H1 (cell line): ENCODE measurements around the gene CADM2. TPM values are rescaled to one million over a fixed set of nuclear protein-coding genes. Genes with fewer than 3 reads are reported as not detected.

ENCODE experiments used
- CTCF ChIA-PET: fragments of 300-600 bp; sonication (Branson Sonifier 250); formaldehyde crosslinking; loops from one replicate; lab custom pipeline; 2021; ENCODE audit not compliant: partially characterized antibody; lab: Charles Lee
- POLR2A ChIA-PET: fragments of 300-600 bp; sonication (Branson Sonifier 250); formaldehyde crosslinking; loops from one replicate; lab custom pipeline; 2021; ENCODE audit warnings: inconsistent platforms; ENCODE audit not compliant: partially characterized antibody; lab: Charles Lee
- DNase-seq, 2 experiments: peaks; one replicate each; pipeline versions ENCODE4 v3.0.0 to v3.0.0-alpha.2; 2010 to 2022; ENCODE audit warnings: low spot score in 2 of 2, low read depth in 1 of 2, mixed read lengths in 1 of 2
- FAIRE-seq: peaks from 2 replicates; lab custom pipeline; 2011; peaks lifted over from hg19 to GRCh38; lab: Jason Lieb, UNC
- H2AFZ ChIP-seq: 2 replicates; pipeline ENCODE4 v1.8.1; 2012; ENCODE audit warnings: low read length, inconsistent platforms
- H2AK5ac ChIP-seq: 2 replicates; pipeline ENCODE4 v1.6.1; 2013; ENCODE audit warnings: low read depth, low read length
- H2BK120ac ChIP-seq: replicated peaks from 2 replicates; pipeline ENCODE3; 2013; ENCODE audit warnings: low read depth, low read length, inconsistent platforms
- H2BK12ac ChIP-seq: 2 replicates; pipeline ENCODE4 v1.6.1; 2013; ENCODE audit warnings: low read depth, low read length
- H2BK15ac ChIP-seq: 2 replicates; pipeline ENCODE4 v1.6.1; 2013; ENCODE audit warnings: low read length
- H2BK20ac ChIP-seq: 2 replicates; pipeline ENCODE4 v1.6.1; 2013; ENCODE audit warnings: low read length
- H2BK5ac ChIP-seq: 2 replicates; pipeline ENCODE4 v1.6.1; 2013; ENCODE audit warnings: low read depth, low read length
- H3K14ac ChIP-seq: 2 replicates; pipeline ENCODE4 v1.6.1; 2013; ENCODE audit warnings: inconsistent platforms; ENCODE audit not compliant: insufficient read length
- H3K18ac ChIP-seq: 2 replicates; pipeline ENCODE4 v1.6.1; 2013; ENCODE audit warnings: low read length; ENCODE audit errors: extremely low read depth
- H3K23ac ChIP-seq: 2 replicates; pipeline ENCODE4 v1.6.1; 2013; ENCODE audit warnings: inconsistent platforms; ENCODE audit not compliant: insufficient read length
- H3K23me2 ChIP-seq: 2 replicates; pipeline ENCODE4 v1.6.1; 2013; ENCODE audit warnings: low read depth, low read length
- H3K27ac ChIP-seq: 2 replicates; pipeline ENCODE4 v1.6.1; 2011; ENCODE audit warnings: low read depth, low read length, inconsistent platforms
- H3K27me3 ChIP-seq, 4 experiments: replicated peaks in 1 of 4; 1 replicate in 1 of 4; 2 replicates in 3 of 4; pipeline versions ENCODE4 v1.6.1 to v1.8.1; 2011 to 2013; ENCODE audit warnings: low read length in 3 of 4, mild to moderate bottlenecking in 3 of 4, inconsistent platforms in 2 of 4, mixed read lengths in 2 of 4, moderate library complexity in 1 of 4; ENCODE audit not compliant: control insufficient read depth in 3 of 4, insufficient read depth in 3 of 4; ENCODE audit errors: extremely low read depth in 1 of 4
- H3K36me3 ChIP-seq, 4 experiments: 2 replicates each; pipeline versions ENCODE4 v1.6.1 to v1.8.1; 2011 to 2013; ENCODE audit warnings: mild to moderate bottlenecking in 4 of 4, low read length in 3 of 4, moderate library complexity in 2 of 4, control low read depth in 1 of 4, inconsistent platforms in 1 of 4; ENCODE audit not compliant: insufficient read depth in 4 of 4, control insufficient read depth in 2 of 4
- H3K4ac ChIP-seq: replicated peaks from 2 replicates; pipeline ENCODE3; 2013; ENCODE audit warnings: low read length, low read depth, mixed read lengths, inconsistent platforms; ENCODE audit not compliant: insufficient read length
- H3K4me1 ChIP-seq, 4 experiments: replicated peaks in 1 of 4; 1 replicate in 1 of 4; 2 replicates in 3 of 4; pipeline versions ENCODE4 v1.6.1 to v1.8.1; 2011 to 2013; ENCODE audit warnings: low read length in 3 of 4, inconsistent platforms in 2 of 4, mixed read lengths in 1 of 4; ENCODE audit not compliant: insufficient read depth in 4 of 4, control insufficient read depth in 3 of 4
- H3K4me2 ChIP-seq, 2 experiments: 2 replicates each; pipeline versions ENCODE4 v1.6.1 to v1.8.1; 2011 to 2013; ENCODE audit warnings: low read depth in 2 of 2, low read length in 2 of 2, control low read depth in 1 of 2, inconsistent platforms in 1 of 2, mild to moderate bottlenecking in 1 of 2; ENCODE audit not compliant: insufficient read depth in 1 of 2
- H3K4me3 ChIP-seq, 4 experiments: fragments of 200-600, 300-600 bp in 1 of 4; sonication (generic), shearing (Covaris generic), sonication (Bioruptor Twin) in 1 of 4; 2 replicates each; pipeline versions ENCODE4 v1.5.1 to v1.8.1; 2011 to 2016; ENCODE audit warnings: low read length in 4 of 4, low read depth in 3 of 4, control low read depth in 2 of 4, inconsistent platforms in 2 of 4, mild to moderate bottlenecking in 2 of 4, mixed read lengths in 1 of 4, moderate library complexity in 1 of 4; ENCODE audit not compliant: insufficient read depth in 2 of 4; ENCODE audit errors: extremely low read depth in 1 of 4
- H3K56ac ChIP-seq: replicated peaks from 2 replicates; pipeline ENCODE3; 2013; ENCODE audit warnings: low read depth, mild to moderate bottlenecking, mixed read lengths, low read length, inconsistent platforms; ENCODE audit not compliant: insufficient read length
- H3K79me1 ChIP-seq: 2 replicates; pipeline ENCODE4 v1.6.1; 2013; ENCODE audit warnings: low read depth, low read length, control low read depth
- H3K79me2 ChIP-seq, 2 experiments: 2 replicates each; pipeline versions ENCODE4 v1.6.1 to v1.8.1; 2012 to 2013; ENCODE audit warnings: low read length in 2 of 2, mild to moderate bottlenecking in 2 of 2, inconsistent platforms in 1 of 2; ENCODE audit not compliant: insufficient read depth in 2 of 2, control insufficient read depth in 1 of 2
- H3K9ac ChIP-seq, 4 experiments: replicated peaks in 1 of 4; 1 replicate in 1 of 4; 2 replicates in 3 of 4; pipeline versions ENCODE4 v1.6.1 to v1.8.1; 2011 to 2013; ENCODE audit warnings: low read depth in 3 of 4, low read length in 3 of 4, control low read depth in 2 of 4, mild to moderate bottlenecking in 2 of 4, moderate library complexity in 2 of 4, inconsistent platforms in 1 of 4; ENCODE audit errors: extremely low read depth in 1 of 4
- H3K9me3 ChIP-seq, 2 experiments: 2 replicates each; pipeline versions ENCODE4 v1.6.1 to v1.8.1; 2012 to 2013; ENCODE audit warnings: mild to moderate bottlenecking in 2 of 2, moderate library complexity in 2 of 2, control low read depth in 1 of 2, inconsistent platforms in 1 of 2, low read depth in 1 of 2, low read length in 1 of 2, mixed read lengths in 1 of 2; ENCODE audit not compliant: insufficient read depth in 2 of 2
- H4K20me1 ChIP-seq, 2 experiments: replicated peaks in 1 of 2; 2 replicates each; pipeline versions ENCODE3 to v1.8.1; 2011 to 2013; ENCODE audit warnings: inconsistent platforms in 2 of 2, low read length in 2 of 2, mild to moderate bottlenecking in 1 of 2; ENCODE audit not compliant: insufficient read depth in 2 of 2, control insufficient read depth in 1 of 2
- H4K5ac ChIP-seq: 2 replicates; pipeline ENCODE4 v1.6.1; 2013; ENCODE audit warnings: low read length, low read depth, mixed read lengths, inconsistent platforms; ENCODE audit not compliant: insufficient read length
- H4K8ac ChIP-seq: 2 replicates; pipeline ENCODE4 v1.8.0; 2013; ENCODE audit warnings: mild to moderate bottlenecking, moderate library complexity, low read length, inconsistent platforms; ENCODE audit not compliant: insufficient read depth; ENCODE audit errors: extremely low read depth
- H4K91ac ChIP-seq: replicated peaks from 2 replicates; pipeline ENCODE3; 2013; ENCODE audit warnings: low read length, mixed read lengths, inconsistent platforms; ENCODE audit not compliant: insufficient read length
- CHD1 ChIP-seq: IDR thresholded peaks from 2 replicates; pipeline ENCODE4 v1.6.1; 2012; ENCODE audit warnings: low read depth, low read length, improper control_type of control experiment
- PHF8 ChIP-seq: fragments of 200-600 bp; sonication (generic); conservative IDR thresholded peaks from 2 replicates; pipeline ENCODE4 v1.7.1; 2012; ENCODE audit warnings: low read depth, mild to moderate bottlenecking, inconsistent platforms, low read length, moderate library complexity
- POLR2AphosphoS5 ChIP-seq: IDR thresholded peaks from 2 replicates; pipeline ENCODE4 v1.6.1; 2011; ENCODE audit warnings: low read depth, low read length
- POU5F1 ChIP-seq: IDR thresholded peaks from 2 replicates; pipeline ENCODE4 v1.6.1; 2011; ENCODE audit warnings: low read depth, mild to moderate bottlenecking, low read length, moderate library complexity
- RBBP5 ChIP-seq: IDR thresholded peaks from 2 replicates; pipeline ENCODE4 v1.7.1; 2012; ENCODE audit warnings: low read depth, mild to moderate bottlenecking, inconsistent platforms, low read length, moderate library complexity, borderline replicate concordance
- SIN3A ChIP-seq, 2 experiments: IDR thresholded peaks in 1 of 2; conservative IDR thresholded peaks in 1 of 2; 2 replicates each; pipeline ENCODE4 v1.6.1; 2011 to 2012; ENCODE audit warnings: low read length in 2 of 2, improper control_type of control experiment in 1 of 2, low read depth in 1 of 2, mild to moderate bottlenecking in 1 of 2
- TCF12 ChIP-seq: IDR thresholded peaks from 2 replicates; pipeline ENCODE4 v1.6.1; 2011; ENCODE audit warnings: low read depth, mild to moderate bottlenecking, low read length
- YY1 ChIP-seq: IDR thresholded peaks from 2 replicates; pipeline ENCODE4 v1.6.1; 2011; ENCODE audit warnings: low read depth, mild to moderate bottlenecking, low read length
- WGBS, 2 experiments: shearing (Covaris generic) in 1 of 2; methylation state at CpG; one replicate each; pipeline versions ENCODE4 v1.1.6 to v1.1.7; 2013 to 2015; ENCODE audit warnings: low lambda C conversion rate in 2 of 2, mixed read lengths in 2 of 2, inconsistent platforms in 1 of 2, low coverage in 1 of 2, missing lambda C conversion rate in 1 of 2; ENCODE audit not compliant: insufficient replicate concordance in 2 of 2, insufficient coverage in 1 of 2, insufficient read length in 1 of 2; ENCODE audit errors: extremely low coverage in 1 of 2, missing lambda C conversion rate in 1 of 2; 5-methylcytosine and 5-hydroxymethylcytosine counted together
- polyA plus RNA-seq, 7 experiments: library from polyadenylated mRNA; depleted of rRNA in 3 of 7; stranded (reverse) in 5 of 7; unstranded in 2 of 7; fragments of >200 nt in 5 of 7; fragments of 200-250 nt in 2 of 7; gene quantifications; 1 replicate in 5 of 7; 2 replicates in 1 of 7; 4 replicates in 1 of 7; pipeline versions ENCODE4 v1.2.1 to v1.2.3, GENCODE V29; 2011 to 2013; ENCODE audit warnings: missing spikeins in 2 of 7, mixed read lengths in 2 of 7
- total RNA-seq: library from RNA; stranded (reverse); fragmentation: NEBNext Ultra II Directional; extraction: Animal tissue kit (Norgen Biotek cat#: 25700); gene quantifications from 2 replicates; pipeline ENCODE4 v1.2.1, GENCODE V29; 2021

The CADM2 gene
- total and polyA plus RNA-seq, 2 of the 8 experiments (the other 6 are each of a cell fraction or from before 2014, with no cell fraction given) = 14.9 to 20.9 TPM

DNA sequence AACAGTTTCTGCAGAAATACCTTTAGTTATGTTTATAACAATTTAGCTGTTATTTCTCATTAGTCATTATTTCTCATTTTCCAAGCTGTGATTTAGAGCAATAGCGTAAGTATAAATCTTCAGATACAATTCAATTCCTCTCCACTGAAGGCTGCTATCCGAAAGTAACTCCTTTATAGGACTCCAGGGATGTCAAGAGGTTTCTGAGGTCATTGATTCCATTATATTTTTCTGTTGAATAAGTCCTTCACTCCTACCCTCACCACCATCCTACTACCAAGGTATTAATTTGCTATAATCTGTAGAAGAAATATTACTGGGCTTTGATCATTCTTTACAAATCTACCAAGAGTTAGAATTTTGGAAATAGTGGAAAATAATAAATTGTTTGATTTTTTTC lies 285.7 kb downstream of the CADM2 start:
- 94% methylated on average over 2 of the region's 2 CpGs; no CpG with 5 or more reads in 1 of the 2 experiments for WGBS, 2 experiments
- H2BK5ac ChIP-seq = no peak overlapping the region
- no peak overlapping the region for H3K56ac ChIP-seq
- FAIRE-seq (no peak), DNase-seq (no peak)
- ChIA-PET CTCF (no interaction called here), POLR2A (no interaction called here)
- no peak overlapping the region for H3K14ac ChIP-seq
- H2AFZ ChIP-seq = no peak overlapping the region
- TF ChIP-seq PHF8 = no peak
- no peak for TF ChIP-seq CHD1
- TF ChIP-seq YY1 = no peak
- no peak for TF ChIP-seq RBBP5
- TF ChIP-seq TCF12 = no peak
- no peak for TF ChIP-seq POU5F1
- TF ChIP-seq SIN3A (conservative IDR thresholded peaks at IDR 0.05 in 1 of 2, IDR thresholded peaks at IDR 0.05 in 1 of 2; ENCODE audit: low read depth in 1 of 2, low read length in 2 of 2) = no peak
- no peak for TF ChIP-seq POLR2AphosphoS5
- H3K9me3 ChIP-seq = 0 out of 4 replicates have a peak, but pooled peaks cover 0 to 2% of the 10 kb centered on the region in 2 experiments
- H3K4me1 ChIP-seq = no peaks in the 10 kb centered on the region
- H4K91ac ChIP-seq = no peak overlapping the region
- no peaks in the 10 kb centered on the region for H3K27me3 ChIP-seq
- no peak overlapping the region for H3K4me3 ChIP-seq
- no peak overlapping the region for H3K4ac ChIP-seq
- no peak overlapping the region for H4K5ac ChIP-seq
- H3K4me2 ChIP-seq = no peak overlapping the region
- H2BK120ac ChIP-seq = no peak overlapping the region
- H3K79me1 ChIP-seq = no peaks in the 10 kb centered on the region
- H3K18ac ChIP-seq = no peak overlapping the region
- no peak overlapping the region for H2BK15ac ChIP-seq
- no peaks in the 10 kb centered on the region for H3K23me2 ChIP-seq
- H2BK20ac ChIP-seq = no peak overlapping the region
- H4K20me1 ChIP-seq = no peaks in the 10 kb centered on the region
- no peak overlapping the region for H2BK12ac ChIP-seq
- no peak overlapping the region for H4K8ac ChIP-seq
- no peak overlapping the region for H3K27ac ChIP-seq
- no peaks in the 10 kb centered on the region for H3K79me2 ChIP-seq
- no peak overlapping the region for H3K9ac ChIP-seq
- H2AK5ac ChIP-seq = no peak overlapping the region
- H3K23ac ChIP-seq = no peak overlapping the region
- no peaks in the 10 kb centered on the region for H3K36me3 ChIP-seq
